ENCODE results near the gene CTDSPL.

CTDSPL gene

DNA sequence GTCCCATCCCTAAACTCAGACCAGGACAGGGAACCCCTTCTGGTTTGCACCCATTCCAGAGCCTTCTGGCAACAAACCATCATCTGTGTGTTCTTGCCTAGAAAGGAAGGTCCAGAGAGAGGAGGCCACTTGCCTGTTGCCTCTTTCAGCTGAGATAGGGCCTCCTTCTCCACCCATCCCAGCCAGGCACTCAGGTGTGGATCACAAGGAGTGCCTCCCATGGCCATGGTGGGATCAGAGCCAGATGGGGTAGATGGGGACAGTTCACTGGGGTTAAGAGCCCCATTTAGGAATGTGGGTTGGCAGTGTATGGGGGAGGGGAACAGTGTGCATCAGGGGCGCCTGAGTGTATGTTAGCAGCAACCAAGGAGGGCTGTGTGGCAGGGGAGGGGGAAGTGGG lies 8.9 kb upstream of the CTDSPL start:
- DNase-seq (ENCODE audit: low read depth in 4 of 4, low spot score in 1 of 4): no peak

DNA sequence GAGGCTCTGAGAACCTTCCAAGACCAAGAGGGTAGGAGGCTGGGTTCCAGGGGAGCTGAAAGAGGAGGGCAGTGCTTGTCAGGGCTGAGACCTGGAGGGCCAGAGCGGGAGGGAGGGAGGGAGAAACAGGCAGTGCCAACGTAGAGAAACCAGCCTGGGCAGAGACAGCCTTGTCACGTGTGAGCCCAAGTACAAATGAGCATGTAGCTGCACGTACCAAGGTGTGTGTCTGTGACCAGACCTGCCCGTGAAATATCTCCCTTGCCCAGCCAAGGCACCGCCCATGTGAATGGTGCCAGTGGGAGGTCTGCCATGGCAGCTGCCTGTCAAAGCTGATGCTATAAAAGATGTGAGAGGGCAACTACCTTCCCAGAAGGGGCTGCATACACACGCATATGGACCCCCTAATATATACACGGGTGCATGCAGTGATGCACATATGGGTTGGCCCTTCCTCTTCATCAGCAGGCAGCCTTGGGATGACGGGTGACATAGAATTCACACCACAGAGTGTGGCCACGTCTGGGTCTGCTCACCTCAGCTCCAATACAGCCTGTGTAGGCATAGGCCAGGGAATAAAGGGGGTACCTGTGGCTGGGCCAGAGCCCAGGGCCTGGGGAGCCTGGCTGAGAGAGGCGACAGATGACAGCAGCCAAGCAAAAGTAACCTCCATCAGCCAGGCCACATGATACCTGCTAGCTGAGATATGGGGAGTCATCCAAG lies 7.8 kb upstream of the CTDSPL start:
- no peak for DNase-seq (ENCODE audit: low read depth in 4 of 4, low spot score in 1 of 4)

DNA sequence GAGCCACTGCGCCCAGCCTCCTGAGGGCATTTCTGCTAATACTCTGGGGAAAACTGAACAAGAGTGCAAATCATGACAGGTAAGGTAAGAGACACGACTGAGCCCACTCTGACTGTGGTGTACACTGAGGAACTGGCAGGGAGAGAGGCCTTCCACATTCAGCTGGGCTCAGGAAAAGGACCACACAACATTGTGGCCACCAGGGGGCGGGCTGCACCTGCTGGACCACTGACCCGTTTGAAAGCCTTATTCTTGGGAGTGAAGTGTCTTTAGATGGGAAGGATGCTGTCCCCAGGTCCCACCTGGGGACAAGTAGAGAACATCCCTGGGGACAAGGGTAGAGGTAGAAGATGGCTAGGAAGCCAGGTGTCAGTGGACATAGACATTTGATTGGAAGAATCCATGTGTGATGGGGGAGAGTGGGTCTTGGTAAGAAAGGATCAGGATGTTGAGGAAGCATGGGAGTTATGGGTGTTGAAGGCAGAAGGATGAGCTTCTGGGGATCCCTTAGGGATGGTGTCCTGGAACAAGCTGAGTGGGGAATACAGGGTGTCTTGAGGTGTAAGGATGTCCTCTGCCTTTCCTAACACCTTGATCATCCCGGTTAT lies 6.2 kb upstream of the CTDSPL start:
- DNase-seq (ENCODE audit: low read depth in 4 of 4, low spot score in 1 of 4): peak; percentile 63 to 70 (median 66)

- DNase-seq (ENCODE audit: low read depth in 4 of 4, low spot score in 1 of 4): no peak
Measured at GRCh38 chr3:37856381-37856780, 5.3 kb upstream of the CTDSPL start.

DNA sequence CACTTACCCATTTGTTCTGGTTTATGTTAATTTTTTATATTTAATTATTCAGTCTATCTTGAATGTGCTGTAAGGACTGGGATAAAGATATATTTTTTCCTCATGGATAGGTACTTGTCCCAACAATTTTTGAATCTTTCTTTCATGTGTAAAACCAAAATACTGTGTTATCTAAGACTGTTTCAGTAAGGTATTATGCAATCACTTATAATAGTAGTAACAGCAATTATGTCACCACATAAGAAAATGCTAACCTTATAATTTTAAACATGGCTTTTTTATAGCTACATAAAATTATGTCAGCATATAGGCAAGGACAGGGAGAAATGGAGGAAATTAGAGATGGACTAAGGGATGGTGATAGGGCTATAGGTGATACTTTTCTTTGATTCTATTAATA lies 2.9 kb upstream of the CTDSPL start:
- no peak for DNase-seq (ENCODE audit: low read depth in 4 of 4, low spot score in 1 of 4)

DNA sequence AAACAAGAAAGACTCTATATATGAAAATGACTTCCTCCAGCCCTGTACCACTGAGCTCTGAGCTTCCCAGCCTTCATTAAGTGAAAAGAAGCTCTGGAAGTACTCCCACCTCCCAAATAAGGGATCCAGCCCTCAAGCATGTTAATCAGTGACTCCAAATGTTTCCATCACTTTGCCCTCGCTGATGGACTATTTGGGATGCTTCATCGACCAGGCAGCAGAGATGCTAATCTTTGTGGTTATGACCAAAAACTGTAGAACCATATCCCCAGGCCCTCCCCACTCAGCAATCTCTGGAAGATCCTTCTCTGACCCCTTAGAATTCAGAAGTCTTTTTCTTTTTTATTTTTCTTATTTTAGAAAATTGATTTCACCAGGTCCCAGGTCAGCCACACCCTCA lies 2.3 kb upstream of the CTDSPL start:
- DNase-seq (ENCODE audit: low read depth in 4 of 4, low spot score in 1 of 4): no peak

DNA sequence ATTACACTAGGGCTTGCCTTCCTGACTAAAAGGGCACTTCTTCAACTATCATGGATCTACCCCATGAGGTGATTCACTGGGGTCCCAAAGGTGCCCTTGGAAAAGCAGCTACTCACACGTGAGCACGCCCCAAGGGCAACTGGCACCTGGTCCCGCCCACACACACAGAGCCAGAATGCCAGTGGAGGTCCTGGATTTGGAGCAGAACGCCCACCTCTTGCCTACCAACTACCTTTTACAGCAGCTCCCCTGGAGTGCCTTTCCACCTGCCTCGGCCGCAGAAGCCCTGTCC lies 1.8 kb upstream of the CTDSPL start:
- no peak for DNase-seq (ENCODE audit: low read depth in 4 of 4, low spot score in 1 of 4)

- peak in 1 of 4 experiments; percentile 39 for DNase-seq (ENCODE audit: low read depth in 4 of 4, low spot score in 1 of 4)
Measured at GRCh38 chr3:37862219-37862902, 681 bp downstream of the CTDSPL start.

DNA sequence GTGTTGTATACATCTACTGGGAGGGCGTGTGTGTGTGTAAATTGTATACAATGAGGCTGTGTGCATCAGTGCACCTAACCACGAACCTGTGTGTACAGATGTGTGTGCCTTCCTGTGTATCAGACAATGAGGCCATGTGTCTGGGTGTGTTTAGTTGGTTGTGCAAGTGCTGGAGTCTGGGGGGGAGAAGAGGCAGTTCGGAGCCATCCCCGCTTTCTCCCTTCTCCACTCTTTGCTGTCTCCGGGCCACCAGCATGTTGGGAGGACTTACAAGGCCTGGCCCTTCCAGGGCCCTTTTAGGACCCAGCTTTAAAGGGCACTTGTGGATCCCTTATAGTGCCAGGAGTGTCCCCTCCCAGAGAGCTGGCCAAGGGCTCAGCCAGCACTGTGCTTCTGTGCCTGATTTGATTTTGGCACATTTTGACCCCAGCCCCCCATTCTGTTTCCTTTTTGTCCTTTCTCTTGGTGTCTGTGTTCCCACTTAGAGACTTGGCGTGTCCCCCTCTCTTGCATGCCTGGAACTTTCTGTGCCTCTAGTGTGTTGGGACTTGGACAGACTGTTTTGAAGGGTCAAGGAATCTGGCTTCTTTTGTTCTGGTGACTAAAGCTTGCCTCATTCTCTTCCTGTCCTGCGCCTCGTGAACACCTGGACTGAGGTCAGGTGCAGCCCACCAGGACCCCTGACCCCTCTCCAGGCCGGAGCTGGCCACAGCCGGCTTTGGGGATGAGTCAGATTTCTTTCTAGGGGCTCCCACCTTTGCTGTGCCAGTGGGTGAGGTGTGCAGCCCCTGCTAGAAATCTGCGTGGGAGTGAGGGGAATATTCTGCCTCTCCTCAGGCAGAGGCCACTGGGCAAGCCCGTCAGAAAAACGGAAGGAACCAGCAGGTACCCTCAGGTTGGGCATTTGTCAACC lies 1.5 kb downstream of the CTDSPL start:
- DNase-seq (ENCODE audit: low read depth in 4 of 4, low spot score in 1 of 4): no peak

GRCh38 chr3:37863949-37864822 lies 2.5 kb downstream of the CTDSPL start:
- DNase-seq (ENCODE audit: low read depth in 4 of 4, low spot score in 1 of 4): no peak

DNA sequence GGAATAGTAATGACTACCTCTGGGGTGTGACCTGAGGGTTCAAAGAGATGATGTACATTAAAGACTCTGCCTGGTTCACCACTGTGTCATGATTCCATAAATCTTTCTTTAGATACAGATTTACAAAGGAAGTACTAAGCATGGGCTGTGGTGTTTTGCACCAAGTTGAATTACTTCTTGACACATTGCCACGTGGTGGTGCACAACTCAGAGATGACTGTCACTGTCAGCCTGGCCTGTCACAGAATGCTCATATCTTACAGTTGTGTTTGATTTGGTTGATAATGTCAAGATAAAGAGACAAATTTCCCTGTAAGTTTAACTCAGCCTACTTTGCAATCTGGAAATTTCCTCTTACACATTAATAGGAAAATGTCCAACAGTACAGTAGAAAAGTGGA lies 3.2 kb downstream of the CTDSPL start:
- DNase-seq (ENCODE audit: low read depth in 4 of 4, low spot score in 1 of 4): no peak

- DNase-seq (ENCODE audit: low read depth in 4 of 4, low spot score in 1 of 4): no peak
Measured at GRCh38 chr3:37867144-37867543, 5.5 kb downstream of the CTDSPL start.

- DNase-seq (ENCODE audit: low read depth in 4 of 4, low spot score in 1 of 4): no peak
Measured at GRCh38 chr3:37871858-37872257, 10.2 kb downstream of the CTDSPL start.

DNA sequence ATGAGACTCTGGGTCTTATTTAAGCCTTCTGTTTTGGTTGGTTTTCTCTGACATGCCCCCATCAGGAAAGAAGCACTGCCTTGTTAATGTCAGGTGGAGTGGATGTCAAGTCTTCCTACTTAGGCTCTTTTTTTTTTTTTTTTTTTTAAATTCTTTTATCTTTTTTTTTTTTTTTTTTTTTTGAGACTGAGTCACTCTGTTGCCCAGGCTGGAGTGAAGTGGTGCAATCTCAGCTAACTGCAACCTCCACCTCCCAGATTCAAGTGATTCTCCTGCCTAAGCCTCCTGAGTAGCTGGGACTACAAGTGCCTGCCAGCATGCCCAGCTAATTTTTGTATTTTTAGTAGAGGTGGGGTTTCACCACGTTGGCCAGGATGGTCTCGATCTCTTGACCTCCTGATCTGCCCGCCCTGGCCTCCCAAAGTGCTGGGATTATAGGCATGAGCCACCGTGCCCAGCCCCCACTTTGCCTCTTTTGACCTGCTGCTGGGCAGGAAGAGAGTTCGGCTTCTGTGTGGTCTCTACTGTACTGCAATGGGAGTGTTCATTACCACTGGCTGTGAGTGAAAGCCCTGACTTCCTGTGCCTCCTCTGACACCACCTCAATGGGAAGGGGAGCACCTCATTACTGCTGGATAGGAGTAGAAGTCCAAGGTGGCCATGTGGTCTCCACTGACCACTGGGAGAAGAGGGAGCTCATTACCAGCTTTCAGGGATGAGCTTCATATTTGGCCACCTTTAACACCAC lies 10.9 kb downstream of the CTDSPL start:
- DNase-seq (ENCODE audit: low read depth in 4 of 4, low spot score in 1 of 4): no peak

DNA sequence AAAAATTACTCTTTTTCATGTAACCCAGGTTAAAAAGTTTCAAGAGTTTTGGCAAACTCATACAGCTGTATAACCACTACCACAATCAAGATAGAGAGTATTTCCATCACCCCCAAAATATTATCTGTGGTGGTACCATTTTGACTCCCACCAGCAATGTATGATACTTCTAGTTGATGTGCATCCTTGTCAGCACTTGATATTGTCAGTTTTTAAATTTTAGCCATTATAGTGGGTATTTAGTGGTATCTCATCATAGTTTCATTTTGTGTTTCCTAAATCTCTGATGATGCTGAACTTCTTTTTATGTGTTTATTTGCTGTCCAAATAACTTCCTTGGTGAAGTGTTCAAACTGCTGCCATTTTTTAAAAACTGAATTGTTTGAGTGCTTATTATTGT lies 14.6 kb downstream of the CTDSPL start:
- DNase-seq (ENCODE audit: low read depth in 4 of 4, low spot score in 1 of 4): no peak

DNA sequence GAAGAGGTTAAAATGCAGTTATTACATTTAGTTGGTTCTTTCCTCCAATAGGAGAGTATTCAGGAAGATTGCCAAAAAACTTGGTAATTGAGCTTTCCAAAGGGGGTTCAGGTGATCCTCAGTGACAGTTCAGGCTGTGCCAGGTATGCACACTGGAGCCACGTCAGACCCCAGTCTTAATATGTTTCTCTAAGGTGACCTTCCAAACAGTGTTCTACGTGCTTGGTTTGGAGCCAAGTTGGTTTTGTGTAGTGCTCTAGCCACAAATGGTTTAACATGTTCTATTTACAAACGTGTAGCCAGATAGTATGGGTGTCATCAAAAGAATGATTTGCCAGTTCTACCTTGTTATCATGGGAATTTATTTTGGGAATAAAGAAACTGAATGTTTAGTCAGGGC lies 21.0 kb downstream of the CTDSPL start:
- no peak for DNase-seq (ENCODE audit: low read depth in 4 of 4, low spot score in 1 of 4)

DNA sequence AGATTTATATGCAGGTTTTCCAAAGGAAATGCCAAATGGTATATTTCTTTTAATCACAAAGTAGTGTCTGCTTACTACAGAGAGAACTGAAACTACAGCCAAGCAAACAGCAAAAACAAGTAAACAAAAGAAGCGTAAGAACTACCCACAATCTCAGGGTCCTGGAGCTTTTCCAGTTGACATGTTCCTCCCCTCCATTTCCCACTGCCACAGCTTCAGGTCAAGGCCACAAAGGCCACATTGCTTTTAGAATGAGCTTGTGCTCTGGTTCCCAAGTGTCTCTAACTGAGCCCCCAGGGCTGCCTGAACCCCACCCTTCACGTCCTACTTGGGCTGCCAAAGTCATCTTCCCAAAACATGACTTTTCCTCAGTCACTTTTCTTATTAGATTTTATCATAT lies 24.1 kb downstream of the CTDSPL start:
- no peak for DNase-seq (ENCODE audit: low read depth in 4 of 4, low spot score in 1 of 4)

GRCh38 chr3:37886395-37886794 lies 24.7 kb downstream of the CTDSPL start:
- DNase-seq (ENCODE audit: low read depth in 4 of 4, low spot score in 1 of 4): no peak

DNA sequence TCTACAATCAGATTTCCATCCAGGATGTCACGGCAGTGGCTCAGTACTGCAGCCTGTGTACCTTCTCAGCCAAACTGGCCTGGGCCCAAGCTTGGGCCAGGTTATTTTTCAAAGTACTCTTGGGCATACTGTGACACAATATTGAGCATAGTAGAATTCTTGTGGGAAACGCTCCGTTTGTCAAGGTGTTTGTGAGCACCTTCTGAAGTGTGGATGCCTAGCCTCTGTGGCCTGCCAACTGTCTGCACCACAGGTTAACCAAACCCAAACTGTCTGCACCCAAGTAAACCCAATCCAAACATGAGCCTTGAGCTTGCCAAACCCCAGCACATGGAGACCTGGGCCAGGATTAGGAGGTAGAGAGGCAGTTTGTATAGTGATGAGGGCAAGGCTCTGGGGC lies 25.4 kb downstream of the CTDSPL start:
- no peak for DNase-seq (ENCODE audit: low read depth in 4 of 4, low spot score in 1 of 4)

DNA sequence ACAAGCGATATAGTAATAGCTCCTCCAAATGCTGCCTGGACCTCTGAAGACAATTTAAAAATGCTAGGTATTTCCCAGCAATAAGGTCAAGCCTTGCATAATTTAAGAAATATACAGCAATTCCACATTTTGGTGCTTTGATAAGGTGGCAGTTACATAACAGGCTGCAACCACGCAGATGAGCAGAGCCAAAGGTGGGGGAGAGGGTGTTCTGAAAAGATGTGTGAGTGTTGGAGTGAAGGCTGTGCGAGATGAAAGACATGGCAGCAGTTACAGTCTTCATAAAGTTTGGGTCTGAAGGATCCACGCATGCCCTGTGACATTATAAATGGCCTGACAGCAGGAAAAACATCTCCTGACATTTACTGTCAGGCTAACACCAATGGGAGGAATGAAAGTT lies 26.1 kb downstream of the CTDSPL start:
- DNase-seq (ENCODE audit: low read depth in 4 of 4, low spot score in 1 of 4): no peak

Measured in stimulated activated CD4-positive, alpha-beta T cell treated with anti-CD3 and anti-CD28 coated beads, Interleukin-1b, Interleukin-23, amount 100 ng/mL, for 24 hours (primary cell).